HPDE6-E6E7 (cell line): ENCODE results near the gene OR10K1.
"Not testable (repeated sequence)": the region's sequence is repeated elsewhere in the genome, so short reads cannot be mapped to it uniquely, and the experiment has no call there.

Source experiments
- DNase-seq: peaks from one replicate; pipeline ENCODE4 v3.0.0; 2011; ENCODE audit warnings: missing footprints; ENCODE audit errors: extremely low spot score

The OR10K1 gene

DNA sequence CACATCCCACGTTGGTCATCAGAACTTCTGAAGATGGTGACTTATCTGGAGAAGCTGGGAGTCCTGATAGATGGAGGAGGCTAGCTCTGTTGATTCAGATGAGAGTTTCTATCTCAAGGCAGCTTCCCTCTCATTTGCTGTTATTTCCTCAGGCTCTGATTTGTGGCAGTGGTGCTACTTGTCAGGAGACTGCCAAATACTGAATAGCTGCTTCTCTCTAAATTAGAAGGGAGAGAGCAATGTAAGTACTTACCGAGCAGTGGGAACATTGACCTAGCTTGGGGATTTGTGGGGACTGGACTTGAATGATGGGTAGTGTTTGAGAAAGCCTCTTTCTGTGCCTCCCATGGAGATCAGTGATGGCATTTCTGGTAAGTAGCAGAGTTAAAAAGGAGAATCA is at the start of gene OR10K1:
TSS of gene OR10K1 (plus strand) at position 301 of the 400 bp plus-strand sequence. CDS start 3,728 bp downstream, outside the sequence.
- DNase-seq, result no peak

GRCh38 chr1:158414651-158415345 is 46.8 kb upstream of the OR10K1 start:
- DNase-seq, result no peak

- no peak for DNase-seq
These were observed 44.0 kb upstream of the OR10K1 start for GRCh38 chr1:158417586-158417985.

- DNase-seq, result no peak
These were observed 39.4 kb upstream of the OR10K1 start for GRCh38 chr1:158422212-158422611.

GRCh38 chr1:158425027-158425426 is 36.6 kb upstream of the OR10K1 start:
- DNase-seq, result no peak

- no peak for DNase-seq
These were observed 35.5 kb upstream of the OR10K1 start, which contains the start of gene OR10K2 for GRCh38 chr1:158426137-158426536. OR10K2 (minus strand) TSS chr1:158426237; CDS start chr1:158420866, 5,371 bp downstream.

DNA sequence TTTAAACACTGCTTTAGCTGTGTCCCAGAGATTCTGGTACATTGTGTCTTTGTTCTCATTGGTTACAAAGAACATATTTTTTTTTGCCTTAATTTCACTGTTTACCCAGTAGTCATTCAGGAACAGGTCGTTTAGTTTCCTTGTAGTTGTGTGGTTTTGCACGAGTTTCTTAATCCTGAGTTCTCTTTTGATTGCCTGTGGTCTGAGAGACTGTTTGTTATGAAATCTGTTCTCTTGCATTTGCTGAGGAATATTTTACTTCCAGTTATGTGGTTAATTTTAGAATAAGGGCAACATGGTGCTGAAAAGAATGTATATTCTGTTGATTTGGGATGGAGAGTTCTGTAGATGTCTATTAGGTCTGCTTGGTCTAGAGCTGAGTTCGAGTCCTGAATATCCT is 31.5 kb upstream of the OR10K1 start:
- DNase-seq, result not testable (repeated sequence)

- DNase-seq, result no peak
These were observed 26.9 kb upstream of the OR10K1 start for GRCh38 chr1:158434741-158435140.

DNA sequence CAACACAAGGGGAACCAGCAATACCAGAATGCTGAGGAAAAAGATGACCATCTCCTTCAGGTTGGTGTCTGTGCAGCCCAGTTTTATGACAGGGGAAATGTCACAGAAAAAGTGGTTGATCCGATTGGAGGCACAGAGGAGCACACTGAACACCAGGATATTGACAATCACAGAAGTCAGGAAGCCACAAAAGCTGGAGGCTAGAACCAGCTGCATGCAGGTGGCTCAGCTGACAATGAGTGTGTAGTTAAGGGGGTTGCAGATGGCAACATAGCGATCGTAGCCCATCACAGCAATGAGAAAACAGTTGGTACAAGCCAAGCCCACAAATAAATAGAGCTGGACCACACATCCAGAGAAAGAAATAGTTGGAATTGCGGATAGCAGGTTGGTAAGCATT is 16.3 kb upstream of the OR10K1 start:
- no peak for DNase-seq

GRCh38 chr1:158454537-158454936 is 7.1 kb upstream of the OR10K1 start:
- no peak for DNase-seq

GRCh38 chr1:158457246-158457645 is 4.4 kb upstream of the OR10K1 start:
- no peak for DNase-seq

DNA sequence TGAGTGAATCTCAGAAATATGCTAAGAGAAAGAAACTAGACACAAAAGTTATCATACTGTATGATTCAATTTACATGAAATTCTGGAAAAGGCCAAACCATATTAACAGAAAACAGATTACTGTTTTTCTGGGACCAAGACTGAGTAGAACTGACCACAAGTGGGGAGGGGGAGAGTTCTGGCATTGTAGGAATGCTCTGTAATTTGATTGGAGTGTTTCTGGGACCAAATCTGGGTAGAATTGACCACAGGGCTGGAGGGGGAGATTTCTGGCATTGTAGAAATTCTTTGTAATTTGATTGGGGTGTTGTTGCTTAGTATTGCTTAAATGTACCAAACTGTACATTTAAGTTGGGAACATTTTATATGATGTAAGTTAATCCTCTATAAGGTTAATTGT is 3.4 kb upstream of the OR10K1 start:
- no peak for DNase-seq

DNA sequence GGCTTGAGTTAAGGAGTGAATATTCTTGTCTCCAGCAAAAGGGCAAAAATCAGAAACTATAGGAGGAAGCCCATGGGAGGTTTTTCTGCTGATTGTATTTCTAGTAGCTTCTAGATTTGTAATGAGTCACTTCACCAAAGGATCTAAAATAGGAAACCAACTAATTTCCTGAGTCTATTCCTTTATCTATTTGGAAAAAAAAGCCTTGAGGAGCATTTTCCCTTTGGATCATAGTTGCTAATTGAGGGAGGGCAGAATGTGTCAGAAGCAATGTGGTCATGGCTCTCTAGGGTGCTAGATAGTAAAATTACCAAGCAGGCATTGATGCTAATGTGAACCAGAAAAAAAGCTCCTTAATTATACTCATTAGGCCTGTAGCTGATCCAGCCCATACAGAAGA is 10.3 kb downstream of the OR10K1 start, which contains the start of gene OR10R2:
TSS of gene OR10R2 (plus strand) at position 301 of the 400 bp plus-strand sequence. CDS start 106 bp downstream, outside the sequence.
- no peak for DNase-seq

GRCh38 chr1:158485455-158485854 is 23.8 kb downstream of the OR10K1 start:
- DNase-seq, result no peak

DNA sequence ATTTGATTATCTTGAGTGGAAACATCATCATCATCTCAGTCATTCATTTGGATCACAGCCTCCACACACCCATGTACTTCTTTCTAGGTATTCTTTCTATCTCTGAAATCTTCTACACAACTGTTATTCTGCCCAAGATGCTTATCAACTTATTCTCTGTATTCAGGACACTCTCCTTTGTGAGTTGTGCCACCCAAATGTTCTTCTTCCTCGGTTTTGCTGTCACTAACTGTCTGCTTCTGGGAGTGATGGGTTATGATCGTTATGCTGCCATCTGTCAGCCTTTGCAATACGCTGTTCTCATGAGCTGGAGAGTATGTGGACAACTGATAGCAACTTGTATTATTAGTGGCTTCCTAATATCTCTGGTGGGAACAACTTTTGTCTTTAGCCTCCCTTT is 29.7 kb downstream of the OR10K1 start:
- no peak for DNase-seq

- DNase-seq, result no peak
These were observed 31.4 kb downstream of the OR10K1 start for GRCh38 chr1:158493054-158493453.

DNA sequence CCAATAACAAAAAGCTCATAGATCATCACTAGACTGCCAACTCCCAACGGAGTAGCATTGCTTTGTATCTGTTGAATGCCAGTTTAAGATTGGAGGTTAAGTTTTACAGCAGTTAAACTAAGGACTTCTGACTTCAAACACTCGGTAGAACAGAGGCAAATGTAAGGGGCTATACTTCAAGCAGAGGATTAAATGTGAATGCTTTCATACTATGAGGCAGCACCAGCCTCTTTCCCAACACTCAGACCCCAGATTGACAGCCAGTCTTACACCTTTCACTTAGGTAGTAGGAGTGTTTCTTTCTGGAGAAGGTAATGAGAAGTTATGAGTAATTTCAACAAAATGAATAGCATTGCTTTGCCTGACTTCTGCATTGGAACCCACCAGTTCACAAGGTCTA is 33.2 kb downstream of the OR10K1 start:
- DNase-seq, result no peak

- no peak for DNase-seq
These were observed 34.7 kb downstream of the OR10K1 start for GRCh38 chr1:158496374-158496773.

GRCh38 chr1:158506369-158506987 is 44.8 kb downstream of the OR10K1 start:
- no peak for DNase-seq

DNA sequence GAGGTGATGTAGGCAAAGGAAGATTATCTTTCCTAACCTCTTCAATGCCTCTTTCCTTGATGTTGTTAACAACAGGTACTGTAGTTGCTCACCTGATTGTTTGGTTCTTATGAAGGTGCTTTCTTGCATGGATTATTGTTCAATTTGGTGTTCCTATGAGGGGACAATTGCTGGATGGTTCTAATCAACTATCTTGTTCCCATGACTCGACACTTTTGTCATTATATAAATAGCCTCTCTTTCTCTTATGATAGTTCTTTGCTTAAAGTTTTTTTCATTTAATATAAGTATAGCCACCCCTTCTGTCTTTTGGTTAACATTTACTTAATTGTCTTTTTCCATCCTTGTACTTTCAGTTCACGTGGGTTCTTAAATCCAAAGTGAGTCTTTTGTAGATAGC is 45.9 kb downstream of the OR10K1 start:
- DNase-seq, result no peak

DNA sequence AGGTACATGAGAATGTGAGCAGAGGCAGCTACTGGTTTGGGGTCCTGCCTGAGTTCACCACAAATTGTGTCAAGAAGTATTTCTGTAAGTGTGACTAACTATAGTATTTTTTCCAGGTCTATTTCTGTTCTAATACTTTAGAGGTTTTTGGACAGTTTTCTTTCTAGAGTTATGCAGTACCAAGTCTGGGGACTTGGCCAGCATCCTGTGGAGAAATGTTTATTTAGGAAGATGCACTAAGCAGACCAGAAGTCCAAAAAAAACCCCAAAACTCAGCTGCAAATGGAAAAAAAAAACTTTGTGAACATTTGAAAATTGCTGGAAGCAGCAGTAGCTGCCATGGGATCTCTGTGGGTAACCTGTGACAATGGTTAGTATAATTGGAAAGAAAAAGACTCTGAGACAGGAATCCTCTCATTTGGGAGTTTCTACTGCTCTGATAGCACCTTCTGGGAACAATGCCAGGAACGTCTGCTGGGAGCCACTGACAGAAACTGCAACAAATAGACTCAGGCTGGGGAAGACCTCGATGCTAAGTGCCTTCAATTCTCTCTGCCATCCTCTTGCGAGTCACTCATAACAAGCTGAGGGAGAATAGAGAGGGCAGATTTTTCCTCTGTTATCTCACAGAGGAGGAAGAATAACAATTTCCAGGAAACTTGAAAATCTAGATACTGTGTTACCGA is 48.0 kb downstream of the OR10K1 start:
- no peak for DNase-seq

DNA sequence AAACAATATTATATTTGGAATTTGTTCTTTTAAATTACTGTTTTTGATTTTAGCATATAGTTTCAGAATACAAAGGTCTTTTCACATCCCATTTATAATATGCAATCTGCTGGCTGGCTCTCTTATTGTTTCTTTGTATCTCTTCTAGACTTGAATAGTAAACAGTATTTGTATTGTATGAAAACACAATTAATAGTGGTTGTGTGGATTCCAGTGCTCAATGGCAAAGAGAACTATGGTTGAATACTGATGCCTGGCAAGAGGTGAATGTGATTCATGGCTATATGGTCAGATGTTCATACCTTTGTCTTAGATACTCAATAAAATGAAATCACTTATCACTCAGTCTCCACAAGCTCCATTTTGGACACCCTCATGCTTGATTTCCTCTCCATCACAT is 55.3 kb downstream of the OR10K1 start:
- DNase-seq, result no peak
